Breast epithelium (tissue), 4 donors: Measurements from ENCODE around the gene SLC39A2. TPM values are rescaled to one million over a fixed set of nuclear protein-coding genes. Genes with fewer than 3 reads are reported as not detected.

Source experiments
- DNase-seq, 2 donors: peaks; one replicate each; pipeline ENCODE4 v3.0.0-alpha.2; 2019; ENCODE audit warnings: low spot score in 2 of 2
- H3K27ac ChIP-seq, 2 donors: fragments of 200-600 bp; sonication (generic) in 1 of 2; one replicate each; pipeline ENCODE4 v1.5.1; 2016 to 2019; ENCODE audit warnings: mild to moderate bottlenecking in 1 of 2
- H3K27me3 ChIP-seq, 2 donors: fragments of 200-600 bp; sonication (generic) in 1 of 2; one replicate each; pipeline versions ENCODE4 v1.5.1 to v1.6.0; 2017 to 2019; ENCODE audit warnings: control low read depth in 1 of 2, mild to moderate bottlenecking in 1 of 2
- H3K36me3 ChIP-seq: fragments of 200-600 bp; one replicate; pipeline ENCODE4 v1.5.1; 2019
- H3K4me1 ChIP-seq, 2 donors: fragments of 200-600 bp; sonication (generic); one replicate each; pipeline ENCODE4 v1.5.1; 2016 to 2019; ENCODE audit warnings: control low read depth in 1 of 2
- H3K4me3 ChIP-seq, 3 donors: fragments of 200-600 bp; sonication (generic); 1 replicate in 2 of 3; 2 replicates in 1 of 3; pipeline ENCODE4 v1.5.1; 2016 to 2019; ENCODE audit warnings: mild to moderate bottlenecking in 3 of 3, moderate library complexity in 2 of 3
- H3K9me3 ChIP-seq, 2 donors: fragments of 200-600 bp; sonication (generic) in 1 of 2; one replicate each; pipeline ENCODE4 v1.5.1; 2016 to 2019; ENCODE audit warnings: control low read depth in 1 of 2
- POLR2A ChIP-seq: fragments of 450-650 bp; IDR thresholded peaks from one replicate; pipeline ENCODE4 v1.6.1; 2016; ENCODE audit warnings: antibody characterized with exemption, mild to moderate bottlenecking, moderate library complexity
- POLR2AphosphoS5 ChIP-seq, 3 donors: sonication (generic); formaldehyde crosslinking; IDR thresholded peaks; one replicate each; pipeline ENCODE4 v1.6.1; 2017; ENCODE audit warnings: antibody characterized with exemption in 3 of 3
- intact Hi-C: fragments of 100-400 bp; cut with DNase I; formaldehyde crosslinking; loops from one replicate; pipeline ENCODE4 v1.15.1; 2023; ENCODE audit warnings: low total_unique reads
- total RNA-seq, 3 donors: library from RNA; depleted of rRNA; stranded (reverse); fragments of >200 nt; gene quantifications; one replicate each; pipeline ENCODE4 v1.1.0, GENCODE V29; 2016
- TF ChIP-seq, protein P1 (sequence below), 3 donors: fragments of 450-650 bp; IDR thresholded peaks; one replicate each; pipeline ENCODE4 v1.5.1; 2016 to 2017; ENCODE audit warnings: antibody characterized with exemption in 3 of 3, mild to moderate bottlenecking in 3 of 3, moderate library complexity in 3 of 3

The SLC39A2 gene
- total RNA-seq, 3 donors from 2014 or later = 0.59 TPM; not detected in 2

DNA sequence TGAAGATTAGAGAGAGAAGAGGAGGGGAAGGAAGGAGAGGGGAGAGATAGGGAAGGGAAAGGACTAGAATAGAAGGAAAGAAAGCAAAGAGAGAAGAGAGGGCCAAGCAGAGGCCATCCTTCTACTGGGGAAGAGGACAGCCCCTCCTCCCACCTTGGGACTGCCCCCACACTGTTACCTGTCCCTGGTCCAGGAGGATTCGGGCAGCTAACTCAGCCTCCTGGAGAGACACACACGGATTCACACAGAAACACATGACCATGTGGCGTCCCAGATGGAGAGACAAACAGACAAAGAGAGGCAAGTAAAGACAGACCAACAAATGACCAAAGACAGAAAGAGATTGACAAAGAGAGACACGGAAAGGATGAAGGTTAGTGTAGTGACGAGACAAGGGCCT, 23.6 kb downstream of the SLC39A2 start:
- Histone ChIP-seq H3K9me3 (no peaks in the 10 kb centered on the region), H3K27me3 (no peaks in the 10 kb centered on the region), H3K4me1 (peaks cover 5 to 9% of the 10 kb centered on the region in 2 donors), H3K36me3 (no peaks in the 10 kb centered on the region), H3K4me3 (peak overlapping the region in 2 of 3 donors; percentile 76 to 92), H3K27ac (peak overlapping the region; percentile 95 to 97)
- intact Hi-C loops = no loop called here
- no peak for DNase-seq
- no peak for TF ChIP-seq POLR2A
- TF ChIP-seq, protein P1, sequence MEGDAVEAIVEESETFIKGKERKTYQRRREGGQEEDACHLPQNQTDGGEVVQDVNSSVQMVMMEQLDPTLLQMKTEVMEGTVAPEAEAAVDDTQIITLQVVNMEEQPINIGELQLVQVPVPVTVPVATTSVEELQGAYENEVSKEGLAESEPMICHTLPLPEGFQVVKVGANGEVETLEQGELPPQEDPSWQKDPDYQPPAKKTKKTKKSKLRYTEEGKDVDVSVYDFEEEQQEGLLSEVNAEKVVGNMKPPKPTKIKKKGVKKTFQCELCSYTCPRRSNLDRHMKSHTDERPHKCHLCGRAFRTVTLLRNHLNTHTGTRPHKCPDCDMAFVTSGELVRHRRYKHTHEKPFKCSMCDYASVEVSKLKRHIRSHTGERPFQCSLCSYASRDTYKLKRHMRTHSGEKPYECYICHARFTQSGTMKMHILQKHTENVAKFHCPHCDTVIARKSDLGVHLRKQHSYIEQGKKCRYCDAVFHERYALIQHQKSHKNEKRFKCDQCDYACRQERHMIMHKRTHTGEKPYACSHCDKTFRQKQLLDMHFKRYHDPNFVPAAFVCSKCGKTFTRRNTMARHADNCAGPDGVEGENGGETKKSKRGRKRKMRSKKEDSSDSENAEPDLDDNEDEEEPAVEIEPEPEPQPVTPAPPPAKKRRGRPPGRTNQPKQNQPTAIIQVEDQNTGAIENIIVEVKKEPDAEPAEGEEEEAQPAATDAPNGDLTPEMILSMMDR (IDR thresholded peaks at IDR 0.05) = no peak

DNA sequence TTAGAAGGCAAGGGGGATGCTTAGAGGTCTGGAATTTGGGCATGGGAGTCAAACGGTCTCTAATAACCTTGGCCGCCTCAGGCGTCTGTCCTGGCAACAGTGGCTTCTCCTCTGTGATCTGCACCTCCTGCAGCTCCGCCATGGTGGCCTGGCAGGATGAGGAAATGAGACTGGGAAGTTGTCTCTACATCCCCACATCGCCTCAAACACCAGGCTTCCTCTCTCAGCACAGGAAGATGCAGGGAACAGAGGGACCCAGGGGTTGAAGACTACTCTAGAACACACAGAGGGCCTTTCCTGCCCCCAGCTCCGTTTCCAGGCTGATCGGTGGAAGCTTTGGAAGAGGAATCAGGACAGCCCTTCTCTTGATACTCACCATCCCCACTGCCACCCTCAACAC, 24.1 kb downstream of the SLC39A2 start:
- no peak for TF ChIP-seq POLR2AphosphoS5 (IDR thresholded peaks at IDR 0.05)
- TF ChIP-seq POLR2A = no peak
- TF ChIP-seq, protein P1 (IDR thresholded peaks at IDR 0.05) = no peak
- H3K9me3 ChIP-seq = no peaks in the 10 kb centered on the region
- no peaks in the 10 kb centered on the region for H3K27me3 ChIP-seq
- peak overlapping the region; percentile 66 to 92 (median 76) for H3K4me3 ChIP-seq
- H3K36me3 ChIP-seq = no peaks in the 10 kb centered on the region
- H3K4me1 ChIP-seq = peaks cover 5 to 9% of the 10 kb centered on the region in 2 donors
- no peak for DNase-seq
- intact Hi-C loops = no loop called here
- H3K27ac ChIP-seq = peak overlapping the region; percentile 95 to 97

DNA sequence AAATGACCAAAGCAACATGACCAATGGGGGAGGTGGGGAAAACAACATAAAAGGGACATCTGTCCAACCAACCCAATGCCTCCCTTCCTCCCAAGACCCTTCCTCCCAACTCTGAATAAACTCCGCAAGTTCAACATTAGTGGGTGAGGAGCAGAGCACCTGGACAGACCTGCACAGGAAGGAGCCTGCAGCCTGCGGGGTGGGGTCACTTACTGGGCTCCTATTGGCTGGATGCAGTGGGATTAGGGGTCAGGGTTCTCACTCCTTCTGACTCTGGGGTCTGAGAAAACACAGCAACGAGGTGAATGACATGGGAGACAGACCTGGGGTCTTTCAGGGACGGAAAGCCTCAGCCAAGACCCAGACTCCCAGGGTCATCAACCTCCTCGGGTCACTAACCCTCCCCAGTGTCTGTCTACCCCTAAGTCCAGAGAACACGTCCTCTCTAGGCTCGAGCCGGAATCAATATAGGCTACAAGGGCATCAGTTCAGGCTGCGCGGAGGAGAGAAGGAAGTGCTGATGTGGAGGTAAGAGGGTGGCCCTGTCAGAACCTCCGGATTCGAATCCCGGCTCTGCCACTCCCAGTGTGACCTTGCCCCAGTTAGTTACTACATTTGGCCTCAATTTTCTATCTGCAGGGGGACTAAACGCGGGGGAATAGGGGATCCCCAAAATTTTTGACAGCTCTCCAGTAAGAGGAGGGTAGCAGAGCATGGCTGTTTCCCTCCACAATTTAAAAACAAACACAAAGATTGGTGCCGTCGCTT, 24.9 kb downstream of the SLC39A2 start:
- Histone ChIP-seq H3K4me3 (peak overlapping the region; percentile 66 to 92 (median 76)), H3K4me1 (peaks cover 5 to 9% of the 10 kb centered on the region in 2 donors), H3K27ac (peak overlapping the region; percentile 95 to 97), H3K36me3 (no peaks in the 10 kb centered on the region), H3K9me3 (no peaks in the 10 kb centered on the region), H3K27me3 (no peaks in the 10 kb centered on the region)
- intact Hi-C loops = no loop called here
- DNase-seq = no peak
- TF ChIP-seq, protein P1 (IDR thresholded peaks at IDR 0.05) = no peak
- TF ChIP-seq POLR2A = no peak

DNA sequence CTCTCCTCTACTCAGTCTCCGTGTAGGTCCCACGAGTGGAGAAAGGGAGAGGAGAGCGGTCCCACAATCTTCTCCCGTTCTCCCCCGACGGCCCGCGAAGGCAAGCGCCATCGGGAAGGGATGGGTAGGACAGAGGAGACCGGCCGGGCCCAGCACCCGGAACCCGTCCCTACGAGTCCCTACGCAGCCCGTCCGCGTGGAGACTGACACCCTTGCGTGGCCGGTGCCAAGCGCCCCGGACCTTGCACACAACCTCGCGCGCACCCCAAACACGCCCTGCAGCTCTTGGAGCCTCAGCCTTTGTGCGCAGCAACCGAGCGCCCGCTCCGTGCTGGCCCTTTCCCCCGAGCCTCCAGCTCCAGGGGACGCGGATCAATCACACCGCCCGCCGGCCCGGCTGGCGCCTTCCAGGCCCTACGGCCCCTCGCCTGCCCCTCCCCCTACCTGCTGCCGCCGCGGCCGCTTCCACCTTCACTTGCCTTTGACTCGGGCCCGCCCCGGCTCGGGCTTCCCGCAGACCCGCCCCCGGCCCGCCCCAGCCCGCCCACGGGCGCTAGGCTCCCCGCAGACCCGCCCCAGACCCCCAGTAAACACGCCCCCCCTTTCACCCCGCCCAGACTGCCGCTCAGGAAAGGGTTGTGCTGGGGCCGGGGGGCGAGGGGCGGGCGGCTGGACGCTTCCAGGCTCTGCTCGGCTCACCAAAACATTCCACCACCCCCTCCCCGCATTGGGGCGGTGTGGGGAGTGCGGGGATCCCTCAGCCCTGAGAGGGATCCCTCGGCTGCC, 25.7 kb downstream of the SLC39A2 start, which contains the start of gene NDRG2:
NDRG2 (minus strand) TSS at position 477 of the 786 bp plus-strand sequence. CDS start 1,746 bp downstream, outside the sequence.
- Histone ChIP-seq H3K9me3 (no peaks in the 10 kb centered on the region), H3K36me3 (no peaks in the 10 kb centered on the region), H3K27ac (peak within 1 kb of the TSS; percentile 95 to 97), H3K4me3 (peak within 1 kb of the TSS; percentile 66 to 92 (median 76)), H3K4me1 (peaks cover 5 to 9% of the 10 kb centered on the region in 2 donors), H3K27me3 (no peaks in the 10 kb centered on the region)
- intact Hi-C loops = no loop called here
- peak in 1 of 3 donors; percentile 71 for TF ChIP-seq POLR2AphosphoS5 (IDR thresholded peaks at IDR 0.05)
- TF ChIP-seq, protein P1 (IDR thresholded peaks at IDR 0.05) = no peak
- peak; percentile 47 for TF ChIP-seq POLR2A
- DNase-seq = peak; percentile 84 to 85
